Measurements from ENCODE around the gene ITGA7.

- no peak for TF ChIP-seq CTCF (IDR thresholded peaks at IDR 0.05)
- TF ChIP-seq POLR2A (IDR thresholded peaks at IDR 0.05): no peak
Observed at GRCh38 chr12:55718015-55718414, 10.3 kb upstream of the ITGA7 start.
